Measurements from ENCODE around the gene POLR1H.
A peak's percentile ranks its signal among the peaks of the same experiment; 100 is the strongest.
"Not testable (repeated sequence)": the region's sequence is repeated elsewhere in the genome, so short reads cannot be mapped to it uniquely, and the experiment has no call there.

The POLR1H gene, protein sequence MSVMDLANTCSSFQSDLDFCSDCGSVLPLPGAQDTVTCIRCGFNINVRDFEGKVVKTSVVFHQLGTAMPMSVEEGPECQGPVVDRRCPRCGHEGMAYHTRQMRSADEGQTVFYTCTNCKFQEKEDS
- 29.3 to 49.2 (median 31.1) reads per million in 3 experiments for total RNA-seq

GRCh38 chr6:30061092-30061857, at the start of gene POLR1H:
Gene POLR1H, plus strand, starts transcription at chr6:30061265. Its CDS starts 260 bp downstream, at chr6:30061525.
- peak; percentile 86 for DNase-seq

- peak; percentile 22 for DNase-seq
Observed at GRCh38 chr6:30013291-30013922, 47.7 kb upstream of the POLR1H start.

DNA sequence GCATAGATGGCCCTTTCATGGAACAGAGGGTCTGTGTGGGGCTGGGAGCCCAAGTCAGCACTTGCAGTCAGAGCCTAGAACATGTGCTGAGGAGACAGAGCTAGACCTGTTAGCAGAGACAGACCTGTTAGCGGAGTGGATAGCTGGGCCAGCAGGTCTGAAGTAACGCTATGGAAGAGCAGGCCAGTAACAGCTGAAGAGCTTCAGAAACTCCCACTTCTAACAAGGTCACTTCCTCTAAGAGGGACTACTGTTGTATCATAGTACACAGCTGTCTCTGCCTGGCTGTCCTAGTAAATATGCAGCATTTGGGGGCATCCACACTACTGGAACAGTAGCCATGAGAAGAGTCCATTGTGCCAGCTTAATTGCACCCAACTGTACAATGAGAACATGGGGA, 41.2 kb upstream of the POLR1H start:
- DNase-seq, result no peak

DNA sequence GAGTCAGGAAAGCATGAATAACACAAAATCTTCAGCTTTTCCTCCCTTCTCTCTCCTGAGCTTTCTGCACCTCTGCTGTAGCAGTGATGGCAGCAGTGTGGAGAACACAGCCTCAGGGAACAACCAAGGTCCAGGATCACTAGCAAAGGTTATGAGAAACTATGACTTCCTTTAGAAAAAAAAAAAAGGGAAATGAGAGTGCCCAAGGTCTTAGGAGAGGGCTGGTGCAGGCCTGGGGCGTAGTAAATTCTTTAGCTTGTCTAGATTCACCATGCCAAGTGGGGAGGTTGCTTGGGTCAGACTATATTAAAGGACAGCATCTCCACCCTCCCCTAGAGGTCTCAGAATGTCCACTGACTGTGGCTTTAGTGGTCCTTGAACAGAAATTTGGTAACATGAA, 40.4 kb upstream of the POLR1H start:
- DNase-seq, result no peak

DNA sequence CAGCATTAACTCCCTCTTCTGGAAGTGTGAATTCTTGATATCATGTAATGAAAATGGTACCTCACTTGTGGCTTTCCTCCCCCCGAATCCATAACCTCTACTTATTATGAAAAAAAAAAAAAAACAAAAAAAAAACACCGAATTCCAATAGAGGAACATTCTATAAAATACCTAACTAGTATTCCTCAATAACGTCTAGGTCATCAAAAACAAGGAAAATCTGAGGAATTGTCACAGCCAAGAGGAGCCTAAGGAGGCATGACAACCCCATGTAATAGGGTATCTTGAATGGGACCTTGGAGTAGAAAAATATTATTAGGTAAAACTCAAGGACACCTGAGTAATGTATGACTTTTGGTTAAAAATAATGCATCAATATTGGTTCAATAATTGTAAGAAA, 38.9 kb upstream of the POLR1H start:
- DNase-seq, result no peak

GRCh38 chr6:30022712-30023111, 38.4 kb upstream of the POLR1H start:
- not testable (repeated sequence) for DNase-seq

- DNase-seq, result no peak
Observed at GRCh38 chr6:30025186-30025585, 35.9 kb upstream of the POLR1H start.

DNA sequence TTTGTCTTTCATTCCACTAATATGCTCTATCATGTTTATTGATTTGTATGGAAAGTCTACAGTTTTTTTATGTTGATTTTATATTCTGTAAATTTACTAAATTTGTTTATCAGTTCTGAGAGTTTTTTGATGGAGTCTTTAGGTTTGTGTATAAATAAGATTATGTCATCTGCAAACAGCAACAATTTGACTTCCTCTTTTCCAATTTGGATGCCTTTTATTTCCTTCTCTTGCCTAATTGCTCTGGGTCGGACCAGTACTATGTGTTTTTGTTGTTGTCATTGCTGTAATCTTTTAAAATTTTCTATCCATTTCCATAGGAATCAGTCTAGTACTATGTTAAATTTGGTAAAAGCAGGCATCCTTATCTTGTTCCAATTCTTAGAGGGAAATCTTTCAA, 31.5 kb upstream of the POLR1H start:
- no peak for DNase-seq

GRCh38 chr6:30031381-30031780, 29.7 kb upstream of the POLR1H start:
- no peak for DNase-seq

- not testable (repeated sequence) for DNase-seq
Observed at GRCh38 chr6:30033440-30033839, 27.6 kb upstream of the POLR1H start.

- DNase-seq, result no peak
Observed at GRCh38 chr6:30035784-30036183, 25.3 kb upstream of the POLR1H start.

DNA sequence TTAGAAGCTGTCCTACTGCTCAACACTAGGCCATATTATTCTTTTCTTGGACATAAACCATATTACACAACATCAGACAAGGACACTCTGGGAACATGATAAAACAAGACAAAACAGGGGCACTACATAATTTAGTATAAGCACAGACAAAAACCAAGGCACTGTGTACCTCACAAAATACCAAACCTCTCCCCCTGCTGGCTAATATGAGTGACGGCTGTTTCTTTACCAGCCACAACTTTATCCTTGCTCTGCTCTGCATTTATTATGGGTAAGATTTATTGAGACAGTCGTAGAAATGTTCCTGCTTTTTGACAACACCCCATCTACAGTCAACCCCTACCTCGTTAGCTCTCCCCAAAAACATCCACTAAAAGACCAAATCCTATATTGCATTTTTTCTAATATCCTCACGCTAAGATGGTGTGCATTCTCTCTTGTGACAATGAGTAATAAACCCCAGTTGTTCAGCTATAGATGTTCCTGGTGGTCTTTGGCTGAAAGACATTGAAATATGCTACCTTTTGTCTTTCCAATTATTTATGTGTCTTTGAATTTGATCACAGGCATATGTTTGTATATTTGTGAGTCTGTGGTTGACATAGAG, 23.8 kb upstream of the POLR1H start:
- DNase-seq, result no peak

DNA sequence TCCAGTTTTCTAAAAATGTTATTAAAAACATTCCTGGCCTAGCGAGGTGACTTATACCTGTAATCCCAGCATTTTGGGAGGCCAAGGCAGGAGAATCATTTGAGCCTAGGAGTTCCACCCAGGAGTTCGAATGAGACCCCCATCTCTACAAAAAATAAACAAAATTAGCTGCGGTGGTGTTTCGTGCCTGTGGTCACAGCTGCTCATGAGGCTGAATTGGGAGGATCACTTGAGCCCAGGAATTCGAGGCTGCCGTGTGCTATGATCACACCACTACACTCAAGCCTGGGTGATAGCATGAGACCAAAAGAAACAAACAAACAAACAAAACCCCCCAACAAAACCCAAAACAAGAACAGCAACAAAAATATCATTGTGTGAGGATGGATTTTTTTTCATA, 19.8 kb upstream of the POLR1H start:
- no peak for DNase-seq

- DNase-seq, result no peak
Observed at GRCh38 chr6:30041821-30042220, 19.2 kb upstream of the POLR1H start.

DNA sequence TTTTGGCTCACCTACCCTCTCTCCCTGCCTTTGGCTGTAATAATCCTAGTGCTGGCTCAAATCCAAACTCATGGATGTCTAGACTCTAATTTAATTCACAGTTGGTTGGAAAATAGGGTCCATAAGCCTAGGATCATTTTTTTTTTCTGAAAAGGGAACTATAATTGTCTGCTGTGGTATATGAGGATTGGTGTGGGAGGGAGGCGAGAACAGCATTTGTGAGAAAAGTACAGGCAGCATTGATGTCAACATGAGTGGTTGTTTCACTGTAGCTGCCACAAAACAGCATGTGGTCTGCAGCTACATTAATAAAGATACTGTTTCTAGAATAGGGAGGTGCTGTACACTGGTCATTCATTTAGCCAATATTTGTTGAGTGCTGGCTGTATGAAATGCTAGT, 18.6 kb upstream of the POLR1H start:
- no peak for DNase-seq

DNA sequence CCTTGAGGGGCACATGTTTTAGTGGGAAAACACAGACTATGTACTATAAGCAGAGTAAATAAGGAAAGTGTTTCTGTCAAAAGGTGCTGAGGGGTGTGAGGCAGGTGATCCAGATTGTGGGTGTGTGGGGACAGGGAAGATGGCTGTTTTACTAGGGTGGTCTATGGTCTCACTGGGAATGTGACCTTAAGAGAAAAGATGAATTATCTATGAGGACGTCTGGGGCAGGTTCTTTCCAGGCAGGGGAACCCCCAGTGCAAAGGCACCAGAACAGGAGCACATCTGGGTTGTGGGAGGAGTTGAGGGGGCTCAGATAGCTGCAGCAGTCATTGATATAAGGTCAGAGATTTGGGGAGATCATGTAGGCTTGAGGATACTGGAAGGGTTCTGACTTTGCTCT, 18.2 kb upstream of the POLR1H start:
- no peak for DNase-seq

DNA sequence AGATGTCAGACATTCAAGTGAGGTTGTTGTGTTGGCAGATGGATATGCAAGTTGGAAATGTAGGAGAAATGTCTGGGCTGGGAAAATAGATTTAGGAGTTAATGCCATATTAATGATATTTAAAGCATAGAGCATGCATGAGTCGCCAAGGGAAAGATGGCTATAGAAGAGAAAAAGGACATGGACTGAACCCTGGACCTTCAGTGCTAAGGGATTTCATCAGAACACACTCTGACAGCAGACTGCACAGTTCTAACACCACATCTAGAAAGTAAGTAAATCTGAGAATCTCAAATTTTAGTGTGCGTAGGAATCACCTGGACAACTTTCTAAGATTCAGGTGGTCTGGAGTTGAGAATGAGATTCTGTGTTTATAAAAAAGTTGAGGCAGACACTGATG, 17.3 kb upstream of the POLR1H start:
- no peak for DNase-seq

DNA sequence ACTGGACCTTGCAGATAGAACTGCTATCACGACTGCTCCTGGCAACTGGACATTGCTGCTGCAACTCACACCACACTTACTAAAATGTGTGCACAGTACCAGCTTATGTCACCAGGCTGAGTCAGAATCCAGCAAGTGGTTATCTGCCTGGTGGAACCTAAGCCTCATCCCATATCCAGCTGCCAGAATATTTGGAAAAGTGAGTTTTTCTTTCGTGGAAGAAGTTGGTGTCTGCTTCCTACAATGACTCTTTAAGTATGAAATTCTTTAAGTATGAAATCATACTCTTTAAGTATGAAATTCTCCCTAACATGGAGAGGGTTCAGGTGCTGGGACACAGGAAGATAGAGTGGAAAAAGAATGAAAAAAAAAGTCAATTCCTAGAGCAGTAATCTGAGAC, 16.4 kb upstream of the POLR1H start:
- DNase-seq, result no peak

DNA sequence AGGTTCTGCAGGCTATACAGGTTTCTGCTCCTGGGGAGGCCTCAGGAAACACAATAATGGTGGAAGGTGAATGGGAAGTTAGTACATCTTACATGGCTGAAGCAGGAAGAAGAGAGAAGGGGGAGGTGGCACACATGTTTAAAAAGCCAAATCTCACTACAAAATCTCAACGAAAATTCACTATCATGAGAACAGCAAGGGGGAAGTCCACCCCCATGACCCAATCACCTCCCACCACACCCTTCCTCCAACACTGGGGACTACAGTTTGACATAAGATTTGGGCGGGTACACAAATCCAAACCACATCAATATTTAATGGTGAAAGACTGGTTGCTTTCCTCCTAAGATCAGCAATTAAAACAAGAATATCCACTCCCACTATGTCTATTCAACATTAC, 13.8 kb upstream of the POLR1H start:
- DNase-seq, result no peak

DNA sequence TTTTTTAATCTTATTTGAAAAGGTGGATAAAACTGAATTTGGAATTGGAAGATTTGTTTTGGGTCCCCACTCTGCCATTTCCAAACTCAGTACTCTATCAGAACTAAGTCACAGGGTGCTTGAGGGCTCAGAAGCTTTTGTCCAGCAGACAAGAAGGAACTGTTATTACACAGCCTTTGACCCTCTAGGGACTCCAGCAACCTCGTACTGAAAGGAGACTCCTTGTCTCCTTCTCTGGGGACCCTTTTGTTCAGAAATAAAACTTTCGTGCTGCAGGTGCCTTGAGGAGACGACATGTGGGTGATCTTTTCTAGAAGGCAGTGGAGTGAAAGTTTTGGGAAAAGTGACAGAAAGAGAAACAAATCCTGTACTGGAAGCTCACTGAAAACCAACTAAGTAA, 7.4 kb upstream of the POLR1H start:
- no peak for DNase-seq

DNA sequence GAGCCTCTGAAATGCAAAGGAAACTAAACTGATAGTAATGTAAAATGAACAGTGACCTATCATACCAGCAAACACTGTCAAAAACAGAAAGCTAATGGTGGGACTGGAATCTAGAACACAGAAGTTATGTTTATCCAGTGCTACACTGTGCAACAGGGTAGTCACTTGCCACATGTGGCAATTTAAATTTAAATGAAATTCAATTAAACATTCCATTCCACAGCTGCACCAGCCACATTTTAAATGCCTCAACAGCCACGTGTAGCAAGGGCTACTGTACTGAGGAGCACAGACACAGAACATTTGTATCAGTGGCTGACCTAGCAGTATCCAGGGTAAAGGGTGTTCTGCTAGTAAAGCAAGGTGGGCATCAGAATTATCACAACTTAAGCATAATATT, 5.6 kb upstream of the POLR1H start:
- no peak for DNase-seq

- no peak for DNase-seq
Observed at GRCh38 chr6:30060606-30061091, 416 bp upstream of the POLR1H start.

- peak; percentile 56 for DNase-seq
Observed at GRCh38 chr6:30061858-30062458, 893 bp downstream of the POLR1H start.
